ENCODE measurements around the gene FLOT2. TPM values are rescaled to one million over a fixed set of nuclear protein-coding genes. Genes with fewer than 3 reads are reported as not detected.

The FLOT2 gene
- total and polyA plus RNA-seq, 10 of the 15 experiments (the other 5 are each of a cell fraction or from before 2014, with no cell fraction given), result 56.8 to 302 (median 149) TPM

- TF ChIP-seq ZNF687 (IDR thresholded peaks at IDR 0.05), result no peak
- TF ChIP-seq, protein P1, sequence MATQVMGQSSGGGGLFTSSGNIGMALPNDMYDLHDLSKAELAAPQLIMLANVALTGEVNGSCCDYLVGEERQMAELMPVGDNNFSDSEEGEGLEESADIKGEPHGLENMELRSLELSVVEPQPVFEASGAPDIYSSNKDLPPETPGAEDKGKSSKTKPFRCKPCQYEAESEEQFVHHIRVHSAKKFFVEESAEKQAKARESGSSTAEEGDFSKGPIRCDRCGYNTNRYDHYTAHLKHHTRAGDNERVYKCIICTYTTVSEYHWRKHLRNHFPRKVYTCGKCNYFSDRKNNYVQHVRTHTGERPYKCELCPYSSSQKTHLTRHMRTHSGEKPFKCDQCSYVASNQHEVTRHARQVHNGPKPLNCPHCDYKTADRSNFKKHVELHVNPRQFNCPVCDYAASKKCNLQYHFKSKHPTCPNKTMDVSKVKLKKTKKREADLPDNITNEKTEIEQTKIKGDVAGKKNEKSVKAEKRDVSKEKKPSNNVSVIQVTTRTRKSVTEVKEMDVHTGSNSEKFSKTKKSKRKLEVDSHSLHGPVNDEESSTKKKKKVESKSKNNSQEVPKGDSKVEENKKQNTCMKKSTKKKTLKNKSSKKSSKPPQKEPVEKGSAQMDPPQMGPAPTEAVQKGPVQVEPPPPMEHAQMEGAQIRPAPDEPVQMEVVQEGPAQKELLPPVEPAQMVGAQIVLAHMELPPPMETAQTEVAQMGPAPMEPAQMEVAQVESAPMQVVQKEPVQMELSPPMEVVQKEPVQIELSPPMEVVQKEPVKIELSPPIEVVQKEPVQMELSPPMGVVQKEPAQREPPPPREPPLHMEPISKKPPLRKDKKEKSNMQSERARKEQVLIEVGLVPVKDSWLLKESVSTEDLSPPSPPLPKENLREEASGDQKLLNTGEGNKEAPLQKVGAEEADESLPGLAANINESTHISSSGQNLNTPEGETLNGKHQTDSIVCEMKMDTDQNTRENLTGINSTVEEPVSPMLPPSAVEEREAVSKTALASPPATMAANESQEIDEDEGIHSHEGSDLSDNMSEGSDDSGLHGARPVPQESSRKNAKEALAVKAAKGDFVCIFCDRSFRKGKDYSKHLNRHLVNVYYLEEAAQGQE (IDR thresholded peaks at IDR 0.05; ENCODE audit: low read depth, low read length), result no peak
- no peak for TF ChIP-seq NR2F1 (conservative IDR thresholded peaks at IDR 0.05)
- TF ChIP-seq IKZF1 (conservative IDR thresholded peaks at IDR 0.05), result peak; percentile 86
- no peak for TF ChIP-seq JUND (IDR thresholded peaks at IDR 0.05; ENCODE audit: low read depth, low read length)
- TF ChIP-seq SIX5 (IDR thresholded peaks at IDR 0.05; ENCODE audit: low read depth, low read length, severe bottlenecking), result peak; percentile 75
- TF ChIP-seq, protein P2, sequence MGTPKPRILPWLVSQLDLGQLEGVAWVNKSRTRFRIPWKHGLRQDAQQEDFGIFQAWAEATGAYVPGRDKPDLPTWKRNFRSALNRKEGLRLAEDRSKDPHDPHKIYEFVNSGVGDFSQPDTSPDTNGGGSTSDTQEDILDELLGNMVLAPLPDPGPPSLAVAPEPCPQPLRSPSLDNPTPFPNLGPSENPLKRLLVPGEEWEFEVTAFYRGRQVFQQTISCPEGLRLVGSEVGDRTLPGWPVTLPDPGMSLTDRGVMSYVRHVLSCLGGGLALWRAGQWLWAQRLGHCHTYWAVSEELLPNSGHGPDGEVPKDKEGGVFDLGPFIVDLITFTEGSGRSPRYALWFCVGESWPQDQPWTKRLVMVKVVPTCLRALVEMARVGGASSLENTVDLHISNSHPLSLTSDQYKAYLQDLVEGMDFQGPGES (IDR thresholded peaks at IDR 0.05), result no peak
- TF ChIP-seq ZSCAN29 (IDR thresholded peaks at IDR 0.05), result no peak
- TF ChIP-seq, protein P3, sequence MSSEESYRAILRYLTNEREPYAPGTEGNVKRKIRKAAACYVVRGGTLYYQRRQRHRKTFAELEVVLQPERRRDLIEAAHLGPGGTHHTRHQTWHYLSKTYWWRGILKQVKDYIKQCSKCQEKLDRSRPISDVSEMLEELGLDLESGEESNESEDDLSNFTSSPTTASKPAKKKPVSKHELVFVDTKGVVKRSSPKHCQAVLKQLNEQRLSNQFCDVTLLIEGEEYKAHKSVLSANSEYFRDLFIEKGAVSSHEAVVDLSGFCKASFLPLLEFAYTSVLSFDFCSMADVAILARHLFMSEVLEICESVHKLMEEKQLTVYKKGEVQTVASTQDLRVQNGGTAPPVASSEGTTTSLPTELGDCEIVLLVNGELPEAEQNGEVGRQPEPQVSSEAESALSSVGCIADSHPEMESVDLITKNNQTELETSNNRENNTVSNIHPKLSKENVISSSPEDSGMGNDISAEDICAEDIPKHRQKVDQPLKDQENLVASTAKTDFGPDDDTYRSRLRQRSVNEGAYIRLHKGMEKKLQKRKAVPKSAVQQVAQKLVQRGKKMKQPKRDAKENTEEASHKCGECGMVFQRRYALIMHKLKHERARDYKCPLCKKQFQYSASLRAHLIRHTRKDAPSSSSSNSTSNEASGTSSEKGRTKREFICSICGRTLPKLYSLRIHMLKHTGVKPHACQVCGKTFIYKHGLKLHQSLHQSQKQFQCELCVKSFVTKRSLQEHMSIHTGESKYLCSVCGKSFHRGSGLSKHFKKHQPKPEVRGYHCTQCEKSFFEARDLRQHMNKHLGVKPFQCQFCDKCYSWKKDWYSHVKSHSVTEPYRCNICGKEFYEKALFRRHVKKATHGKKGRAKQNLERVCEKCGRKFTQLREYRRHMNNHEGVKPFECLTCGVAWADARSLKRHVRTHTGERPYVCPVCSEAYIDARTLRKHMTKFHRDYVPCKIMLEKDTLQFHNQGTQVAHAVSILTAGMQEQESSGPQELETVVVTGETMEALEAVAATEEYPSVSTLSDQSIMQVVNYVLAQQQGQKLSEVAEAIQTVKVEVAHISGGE (CRISPR knock-in tag; IDR thresholded peaks at IDR 0.05), result no peak
- TF ChIP-seq, protein P4, sequence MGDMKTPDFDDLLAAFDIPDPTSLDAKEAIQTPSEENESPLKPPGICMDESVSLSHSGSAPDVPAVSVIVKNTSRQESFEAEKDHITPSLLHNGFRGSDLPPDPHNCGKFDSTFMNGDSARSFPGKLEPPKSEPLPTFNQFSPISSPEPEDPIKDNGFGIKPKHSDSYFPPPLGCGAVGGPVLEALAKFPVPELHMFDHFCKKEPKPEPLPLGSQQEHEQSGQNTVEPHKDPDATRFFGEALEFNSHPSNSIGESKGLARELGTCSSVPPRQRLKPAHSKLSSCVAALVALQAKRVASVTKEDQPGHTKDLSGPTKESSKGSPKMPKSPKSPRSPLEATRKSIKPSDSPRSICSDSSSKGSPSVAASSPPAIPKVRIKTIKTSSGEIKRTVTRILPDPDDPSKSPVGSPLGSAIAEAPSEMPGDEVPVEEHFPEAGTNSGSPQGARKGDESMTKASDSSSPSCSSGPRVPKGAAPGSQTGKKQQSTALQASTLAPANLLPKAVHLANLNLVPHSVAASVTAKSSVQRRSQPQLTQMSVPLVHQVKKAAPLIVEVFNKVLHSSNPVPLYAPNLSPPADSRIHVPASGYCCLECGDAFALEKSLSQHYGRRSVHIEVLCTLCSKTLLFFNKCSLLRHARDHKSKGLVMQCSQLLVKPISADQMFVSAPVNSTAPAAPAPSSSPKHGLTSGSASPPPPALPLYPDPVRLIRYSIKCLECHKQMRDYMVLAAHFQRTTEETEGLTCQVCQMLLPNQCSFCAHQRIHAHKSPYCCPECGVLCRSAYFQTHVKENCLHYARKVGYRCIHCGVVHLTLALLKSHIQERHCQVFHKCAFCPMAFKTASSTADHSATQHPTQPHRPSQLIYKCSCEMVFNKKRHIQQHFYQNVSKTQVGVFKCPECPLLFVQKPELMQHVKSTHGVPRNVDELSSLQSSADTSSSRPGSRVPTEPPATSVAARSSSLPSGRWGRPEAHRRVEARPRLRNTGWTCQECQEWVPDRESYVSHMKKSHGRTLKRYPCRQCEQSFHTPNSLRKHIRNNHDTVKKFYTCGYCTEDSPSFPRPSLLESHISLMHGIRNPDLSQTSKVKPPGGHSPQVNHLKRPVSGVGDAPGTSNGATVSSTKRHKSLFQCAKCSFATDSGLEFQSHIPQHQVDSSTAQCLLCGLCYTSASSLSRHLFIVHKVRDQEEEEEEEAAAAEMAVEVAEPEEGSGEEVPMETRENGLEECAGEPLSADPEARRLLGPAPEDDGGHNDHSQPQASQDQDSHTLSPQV (IDR thresholded peaks at IDR 0.05), result no peak
- no peak; the same call in 1 of the 2 replicates for TF ChIP-seq LARP7 (IDR thresholded peaks at IDR 0.05)
Observed at GRCh38 chr17:28854457-28855335, 42.8 kb downstream of the FLOT2 start, which contains the start of gene ERAL1 (continued).

All from GM12878 (cell line).